GM12878 (cell line): ENCODE measurements around the gene EPAS1. TPM values are rescaled to one million over a fixed set of nuclear protein-coding genes. Genes with fewer than 3 reads are reported as not detected.

Experiments used
- ATAC-seq: fragments of 200-7000 bp; cut with Tn5 transposase; 3 replicates; pipeline ENCODE4 v1.9.1; 2020; ENCODE audit warnings: mild to moderate bottlenecking, moderate library complexity
- BruUV-seq: library from RNA; stranded (reverse); fragments of 400-500 nt; replicated peaks from 2 replicates; lab custom pipeline; 2021; lab: Mats Ljungman, UMichigan
- CTCF ChIA-PET: fragments of 300-600 bp; sonication (Branson Sonifier 250); formaldehyde crosslinking; extraction: SDS; loops from one replicate; lab custom pipeline; 2021; ENCODE audit warnings: inconsistent platforms; lab: Yijun Ruan, JAX
- POLR2A ChIA-PET: fragments of 350-600 bp; formaldehyde crosslinking; extraction: SDS; loops from one replicate; lab custom pipeline; 2021; ENCODE audit warnings: inconsistent platforms; lab: Charles Lee
- RAD21 ChIA-PET: fragments of 300-600 bp; sonication (Branson Sonifier 250); formaldehyde crosslinking; loops from one replicate; lab custom pipeline; 2023; ENCODE audit warnings: antibody characterized with exemption; ENCODE audit not compliant: unreplicated experiment; lab: Charles Lee
- SMC1A ChIA-PET: fragments of 300-600 bp; sonication (Branson Sonifier 250); formaldehyde crosslinking; loops from one replicate; lab custom pipeline; 2023; ENCODE audit not compliant: unreplicated experiment, uncharacterized antibody; lab: Charles Lee
- DNase-seq: peaks from one replicate; pipeline ENCODE4 v3.0.0-alpha.2; 2011; ENCODE audit warnings: low read depth, low spot score
- FAIRE-seq: peaks from 3 replicates; lab custom pipeline; 2011; peaks lifted over from hg19 to GRCh38; lab: Jason Lieb, UNC
- H2AFZ ChIP-seq: 2 replicates; pipeline ENCODE4 v1.6.0; 2011; ENCODE audit warnings: low read depth, low read length, control low read depth; ENCODE audit not compliant: control insufficient read depth
- H3K27ac ChIP-seq: 2 replicates; pipeline ENCODE4 v1.5.1; 2011; ENCODE audit warnings: control low read depth; ENCODE audit not compliant: control insufficient read depth, insufficient read depth
- H3K27me3 ChIP-seq, 2 experiments: replicated peaks in 1 of 2; 2 replicates each; pipeline versions ENCODE4 v1.6.0 to v1.6.1; 2011; ENCODE audit warnings: low read length in 1 of 2; ENCODE audit not compliant: control insufficient read depth in 2 of 2, insufficient read depth in 2 of 2
- H3K36me3 ChIP-seq, 2 experiments: 2 replicates each; pipeline ENCODE4 v1.5.1; 2011; ENCODE audit warnings: low read length in 1 of 2; ENCODE audit not compliant: control insufficient read depth in 2 of 2, insufficient read depth in 2 of 2
- H3K4me1 ChIP-seq: 2 replicates; pipeline ENCODE4 v1.6.1; 2011; ENCODE audit warnings: mild to moderate bottlenecking, low read length, moderate library complexity, mixed read lengths; ENCODE audit not compliant: control insufficient read depth, insufficient read depth
- H3K4me2 ChIP-seq: 2 replicates; pipeline ENCODE4 v1.6.0; 2011; ENCODE audit warnings: control low read depth; ENCODE audit not compliant: control insufficient read depth, insufficient read depth
- H3K4me3 ChIP-seq: fragments of 200-600 bp; sonication (generic); 2 replicates; pipeline ENCODE4 v1.5.1; 2016
- H3K79me2 ChIP-seq: 2 replicates; pipeline ENCODE4 v1.6.0; 2011; ENCODE audit warnings: low read length; ENCODE audit not compliant: control insufficient read depth, insufficient read depth
- H3K9ac ChIP-seq: 2 replicates; pipeline ENCODE4 v1.8.0; 2011; ENCODE audit warnings: low read length, control low read depth, mixed read lengths; ENCODE audit not compliant: control insufficient read depth, insufficient read depth
- H3K9me3 ChIP-seq: replicated peaks from 3 replicates; pipeline ENCODE4 v1.5.1; 2011; ENCODE audit warnings: mild to moderate bottlenecking, low read length; ENCODE audit not compliant: control insufficient read depth, insufficient read depth
- H4K20me1 ChIP-seq: 2 replicates; pipeline ENCODE4 v1.6.0; 2011; ENCODE audit not compliant: control insufficient read depth, insufficient read depth
- HDAC6 ChIP-seq: fragments of 200-600 bp; sonication (generic); IDR thresholded peaks from one replicate; pipeline ENCODE4 v1.8.0; 2017; ENCODE audit warnings: antibody characterized with exemption; ENCODE audit not compliant: unreplicated experiment
- NFYA ChIP-seq: IDR thresholded peaks from 2 replicates; pipeline ENCODE4 v1.6.1; 2011; ENCODE audit warnings: low read depth, mild to moderate bottlenecking, low read length, improper control_type of control experiment, borderline replicate concordance
- POU2F2 ChIP-seq: IDR thresholded peaks from 3 replicates; pipeline ENCODE4 v1.6.1; 2011; ENCODE audit warnings: low read depth, mild to moderate bottlenecking, low read length, borderline replicate concordance
- SMAD1 ChIP-seq: fragments of 450-650 bp; IDR thresholded peaks from 2 replicates; pipeline ENCODE4 v1.6.1; 2018; ENCODE audit warnings: mild to moderate bottlenecking, low read depth; ENCODE audit not compliant: partially characterized antibody
- ZNF24 ChIP-seq: fragments of 450-650 bp; IDR thresholded peaks from 2 replicates; pipeline ENCODE4 v1.6.1; 2017; ENCODE audit warnings: antibody characterized with exemption, mild to moderate bottlenecking
- ZNF274 ChIP-seq: IDR thresholded peaks from one replicate; pipeline ENCODE4 v1.8.0; 2011; ENCODE audit not compliant: insufficient read length, insufficient read depth
- WGBS: methylation state at CpG from one replicate; pipeline ENCODE4 v1.1.6; 2016; ENCODE audit warnings: low lambda C conversion rate; ENCODE audit not compliant: insufficient replicate concordance, insufficient coverage; ENCODE audit errors: missing lambda C conversion rate; 5-methylcytosine and 5-hydroxymethylcytosine counted together
- in situ Hi-C: fragments of 300-500 bp; cut with MboI; formaldehyde crosslinking; loops from 9 replicates; pipeline ENCODE4 v1.14.3; 2018; ENCODE audit warnings: mixed read lengths
- intact Hi-C: fragments of 100-400 bp; cut with micrococcal nuclease; formaldehyde crosslinking; loops from one replicate; pipeline ENCODE4 v1.14.2; 2022; ENCODE audit not compliant: unreplicated experiment
- polyA plus RNA-seq, 11 experiments: library from polyadenylated mRNA; depleted of rRNA in 4 of 11; unstranded in 6 of 11; stranded (reverse) in 5 of 11; fragments of >200 nt; fragmentation: Nextera tagmentation in 4 of 11; fragmentation: Illumina TruSeq in 1 of 11; extraction: Ambion mirVana in 4 of 11; extraction: Trizol in 1 of 11; gene quantifications; 1 replicate in 1 of 11; 2 replicates in 10 of 11; pipeline versions ENCODE4 v1.2.1 to v1.2.3, GENCODE V29; 2011 to 2016; ENCODE audit warnings: inconsistent platforms in 2 of 11, missing spikeins in 2 of 11, low read depth in 1 of 11
- total RNA-seq, 4 experiments: library from RNA; depleted of rRNA in 3 of 4; stranded (reverse); fragments of >200 nt in 3 of 4; fragmentation: Illumina TruSeq in 1 of 4; extraction: Trizol in 1 of 4; gene quantifications; 2 replicates each; pipeline versions ENCODE4 v1.2.1 to v1.2.3, GENCODE V29; 2013 to 2021

EPAS1 gene
- total and polyA plus RNA-seq, 10 of the 15 experiments (the other 5 are each of a cell fraction or from before 2014, with no cell fraction given): 0.11 to 22.0 (median 1.3) TPM; not detected in 1

- no peaks in the 10 kb centered on the region for H3K79me2 ChIP-seq
- no peak overlapping the region for H3K27ac ChIP-seq
- no TSS peak for BruUV-seq
- TF ChIP-seq ZNF24 (no peak), POU2F2 (no peak), NFYA (no peak), ZNF274 (no peak), HDAC6 (no peak), SMAD1 (no peak)
- TF ChIP-seq, all 136 proteins: peak for 0
- in situ Hi-C loops: no loop called here
- WGBS: 25% methylated on average over 11 of the region's 11 CpGs
- no peaks in the 10 kb centered on the region for H3K4me1 ChIP-seq
- SMC1A ChIA-PET: interaction anchor here (1.3 to 2.3 kb wide), 3 partner anchors 11 to 302 kb away, joined by 3 to 8 read pairs (median 3); no protein-coding TSS in a partner anchor
- H3K9ac ChIP-seq: no peak overlapping the region
- no peak overlapping the region for H2AFZ ChIP-seq
- ATAC-seq (peak; percentile 27; the same call in 2 of the 3 replicates), DNase-seq (no peak), FAIRE-seq (no peak)
- CTCF ChIA-PET: no interaction called here
- no peaks in the 10 kb centered on the region for H3K9me3 ChIP-seq
- H3K4me2 ChIP-seq: no peak overlapping the region
- no peaks in the 10 kb centered on the region for H4K20me1 ChIP-seq
- no peak overlapping the region for H3K4me3 ChIP-seq
- peaks cover 0 to 3% of the 10 kb centered on the region in 2 experiments; a peak in 1 of 4 replicates for H3K27me3 ChIP-seq
- no peaks in the 10 kb centered on the region for H3K36me3 ChIP-seq
- RAD21 ChIA-PET: interaction anchor here (1.4 kb wide), 1 partner anchor 147 kb away, joined by 3 read pairs; no protein-coding TSS in a partner anchor
- intact Hi-C loops: no loop called here
- POLR2A ChIA-PET: no interaction called here
Observed at GRCh38 chr2:46315103-46315890, 18.1 kb downstream of the EPAS1 start.
